ENCODE data around the gene SPAG16. TPM values are rescaled to one million over a fixed set of nuclear protein-coding genes. Genes with fewer than 3 reads are reported as not detected.

The SPAG16 gene
- total RNA-seq, 2 donors from 2014 or later: 27.1 to 29.2 TPM

DNA sequence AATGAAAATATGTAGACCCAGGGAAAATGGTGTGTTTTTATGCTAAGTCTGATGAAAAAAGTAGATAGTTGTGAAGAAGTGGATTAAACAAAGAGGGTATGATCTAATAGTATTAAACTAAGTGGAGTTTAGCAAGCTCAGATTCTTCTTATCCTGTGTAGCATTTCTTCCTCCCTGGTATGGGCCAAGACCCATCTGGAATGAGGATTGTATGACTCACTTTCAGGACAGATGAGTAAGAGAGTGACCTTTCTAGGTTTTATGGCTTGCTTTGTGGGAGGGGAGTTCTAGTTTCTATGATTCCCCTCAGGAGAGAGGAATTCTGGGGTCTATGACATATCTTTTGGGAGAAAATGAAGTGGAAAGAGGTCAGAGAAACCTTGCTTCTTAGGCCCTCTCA lies 550.1 kb downstream of the SPAG16 start:
- no peaks in the 10 kb centered on the region for H3K9me3 ChIP-seq
- TF ChIP-seq POLR2AphosphoS5 (IDR thresholded peaks at IDR 0.05) (no peak), POLR2A (IDR thresholded peaks at IDR 0.05) (no peak)
- TF ChIP-seq, protein P1, sequence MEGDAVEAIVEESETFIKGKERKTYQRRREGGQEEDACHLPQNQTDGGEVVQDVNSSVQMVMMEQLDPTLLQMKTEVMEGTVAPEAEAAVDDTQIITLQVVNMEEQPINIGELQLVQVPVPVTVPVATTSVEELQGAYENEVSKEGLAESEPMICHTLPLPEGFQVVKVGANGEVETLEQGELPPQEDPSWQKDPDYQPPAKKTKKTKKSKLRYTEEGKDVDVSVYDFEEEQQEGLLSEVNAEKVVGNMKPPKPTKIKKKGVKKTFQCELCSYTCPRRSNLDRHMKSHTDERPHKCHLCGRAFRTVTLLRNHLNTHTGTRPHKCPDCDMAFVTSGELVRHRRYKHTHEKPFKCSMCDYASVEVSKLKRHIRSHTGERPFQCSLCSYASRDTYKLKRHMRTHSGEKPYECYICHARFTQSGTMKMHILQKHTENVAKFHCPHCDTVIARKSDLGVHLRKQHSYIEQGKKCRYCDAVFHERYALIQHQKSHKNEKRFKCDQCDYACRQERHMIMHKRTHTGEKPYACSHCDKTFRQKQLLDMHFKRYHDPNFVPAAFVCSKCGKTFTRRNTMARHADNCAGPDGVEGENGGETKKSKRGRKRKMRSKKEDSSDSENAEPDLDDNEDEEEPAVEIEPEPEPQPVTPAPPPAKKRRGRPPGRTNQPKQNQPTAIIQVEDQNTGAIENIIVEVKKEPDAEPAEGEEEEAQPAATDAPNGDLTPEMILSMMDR (IDR thresholded peaks at IDR 0.05): no peak
- no peak overlapping the region for H3K27ac ChIP-seq
- H3K4me1 ChIP-seq (replicated peaks): no peaks in the 10 kb centered on the region
- no peaks in the 10 kb centered on the region for H3K36me3 ChIP-seq
- no peaks in the 10 kb centered on the region for H3K27me3 ChIP-seq (replicated peaks; ENCODE audit: insufficient read depth)
- no peak overlapping the region for H3K4me3 ChIP-seq
- no peak for DNase-seq (ENCODE audit: low spot score)
- intact Hi-C loops (cut with DNase I): no loop called here

- H3K4me3 ChIP-seq: no peak overlapping the region
These were observed 550.5 kb downstream of the SPAG16 start for GRCh38 chr2:213834746-213835145.

DNA sequence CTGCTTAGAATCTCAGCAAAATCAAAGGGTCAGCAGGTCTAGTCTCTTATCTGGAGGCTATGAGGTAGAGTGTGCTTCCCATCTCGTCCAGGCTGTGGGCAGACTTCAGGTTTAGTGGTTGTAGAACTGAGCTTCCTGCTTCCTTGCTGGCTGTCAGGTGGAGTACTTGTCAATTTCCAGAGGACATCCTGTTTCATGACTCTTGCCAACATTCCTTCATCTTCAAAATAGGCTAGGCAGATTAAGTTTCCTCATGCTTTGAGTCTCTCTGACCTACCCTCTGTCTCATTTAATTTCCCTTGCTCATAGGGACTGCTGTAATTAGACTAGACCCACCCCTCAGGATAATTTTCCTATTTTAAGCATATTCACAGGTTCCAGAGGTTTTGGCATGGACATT lies 562.6 kb downstream of the SPAG16 start:
- WGBS: 71% methylated on average over 1 of the region's 1 CpG
- TF ChIP-seq, protein P1 (IDR thresholded peaks at IDR 0.05): no peak
- TF ChIP-seq POLR2AphosphoS5 (IDR thresholded peaks at IDR 0.05): no peak
- TF ChIP-seq POLR2A (IDR thresholded peaks at IDR 0.05): no peak
- Histone ChIP-seq H3K27me3 (replicated peaks; ENCODE audit: insufficient read depth) (no peaks in the 10 kb centered on the region), H3K4me3 (no peak overlapping the region), H3K36me3 (no peaks in the 10 kb centered on the region), H3K9me3 (no peaks in the 10 kb centered on the region), H3K4me1 (replicated peaks) (no peaks in the 10 kb centered on the region), H3K27ac (no peak overlapping the region)
- no peak for DNase-seq (ENCODE audit: low spot score)
- intact Hi-C loops (cut with DNase I): no loop called here

More at GRCh38 chr2:213834746-213835145, 550.5 kb downstream of the SPAG16 start:
- Histone ChIP-seq H3K9me3 (no peaks in the 10 kb centered on the region), H3K4me1 (replicated peaks) (no peaks in the 10 kb centered on the region), H3K36me3 (no peaks in the 10 kb centered on the region), H3K27me3 (replicated peaks; ENCODE audit: insufficient read depth) (no peaks in the 10 kb centered on the region), H3K27ac (no peak overlapping the region)
- intact Hi-C loops (cut with DNase I): no loop called here
- no peak for DNase-seq (ENCODE audit: low spot score)
- WGBS: 22% methylated on average over 1 of the region's 1 CpG
- TF ChIP-seq POLR2AphosphoS5 (IDR thresholded peaks at IDR 0.05) (no peak), POLR2A (IDR thresholded peaks at IDR 0.05) (no peak)
- TF ChIP-seq, protein P1 (IDR thresholded peaks at IDR 0.05): no peak

GRCh38 chr2:213847316-213847715 lies 563.1 kb downstream of the SPAG16 start:
- H3K27me3 ChIP-seq (replicated peaks; ENCODE audit: insufficient read depth): no peaks in the 10 kb centered on the region
- H3K9me3 ChIP-seq: no peaks in the 10 kb centered on the region
- no peaks in the 10 kb centered on the region for H3K36me3 ChIP-seq
- TF ChIP-seq POLR2A (IDR thresholded peaks at IDR 0.05) (no peak), POLR2AphosphoS5 (IDR thresholded peaks at IDR 0.05) (no peak)
- TF ChIP-seq, protein P1 (IDR thresholded peaks at IDR 0.05): no peak
- no peak overlapping the region for H3K4me3 ChIP-seq
- DNase-seq (ENCODE audit: low spot score): no peak
- H3K27ac ChIP-seq: no peak overlapping the region
- 88% methylated on average over 3 of the region's 3 CpGs for WGBS
- no peaks in the 10 kb centered on the region for H3K4me1 ChIP-seq (replicated peaks)
- intact Hi-C loops (cut with DNase I): no loop called here

GRCh38 chr2:213848631-213849030 lies 564.4 kb downstream of the SPAG16 start:
- intact Hi-C loops (cut with DNase I): no loop called here

More at GRCh38 chr2:213848631-213849030, 564.4 kb downstream of the SPAG16 start:
- no peaks in the 10 kb centered on the region for H3K36me3 ChIP-seq
- H3K9me3 ChIP-seq: no peaks in the 10 kb centered on the region
- no peak for DNase-seq (ENCODE audit: low spot score)
- H3K27me3 ChIP-seq (replicated peaks; ENCODE audit: insufficient read depth): no peaks in the 10 kb centered on the region
- H3K27ac ChIP-seq: no peak overlapping the region
- H3K4me1 ChIP-seq (replicated peaks): no peaks in the 10 kb centered on the region
- no peak overlapping the region for H3K4me3 ChIP-seq
- TF ChIP-seq POLR2AphosphoS5 (IDR thresholded peaks at IDR 0.05): no peak
- no peak for TF ChIP-seq POLR2A (IDR thresholded peaks at IDR 0.05)
- TF ChIP-seq, protein P1 (IDR thresholded peaks at IDR 0.05): no peak
- WGBS: 64% methylated on average over 4 of the region's 4 CpGs

Measured in prostate gland (tissue), 2 donors.